A204.1 (cell line): ENCODE data around the gene REST.
"Not testable (repeated sequence)": the region's sequence is repeated elsewhere in the genome, so short reads cannot be mapped to it uniquely, and the experiment has no call there.

ENCODE experiments used
- FAIRE-seq: peaks from 2 replicates; lab custom pipeline; 2012; peaks lifted over from hg19 to GRCh38; lab: Jason Lieb, UNC

REST gene

GRCh38 chr4:56907489-56908205 lies at the start of gene REST:
Gene REST (plus strand): TSS chr4:56907900. CDS start chr4:56910639, 2,739 bp downstream.
- FAIRE-seq, result no peak

GRCh38 chr4:56859841-56860240 lies 47.9 kb upstream of the REST start:
- FAIRE-seq, result no peak

- FAIRE-seq, result no peak
Observed at GRCh38 chr4:56860781-56861180, 46.9 kb upstream of the REST start.

- FAIRE-seq, result no peak
Observed at GRCh38 chr4:56861360-56861759, 46.3 kb upstream of the REST start.

- FAIRE-seq, result no peak
Observed at GRCh38 chr4:56863441-56864139, 44.1 kb upstream of the REST start.

GRCh38 chr4:56870946-56871345 lies 36.8 kb upstream of the REST start:
- no peak for FAIRE-seq

GRCh38 chr4:56871371-56871866 lies 36.3 kb upstream of the REST start:
- no peak for FAIRE-seq

GRCh38 chr4:56874166-56874565 lies 33.5 kb upstream of the REST start:
- FAIRE-seq, result no peak

GRCh38 chr4:56874923-56875322 lies 32.8 kb upstream of the REST start:
- FAIRE-seq, result no peak

- FAIRE-seq, result no peak
Observed at GRCh38 chr4:56876264-56876663, 31.4 kb upstream of the REST start.

- no peak for FAIRE-seq
Observed at GRCh38 chr4:56879996-56880395, 27.7 kb upstream of the REST start.

- FAIRE-seq, result no peak
Observed at GRCh38 chr4:56880572-56880971, 27.1 kb upstream of the REST start.

GRCh38 chr4:56884511-56884910 lies 23.2 kb upstream of the REST start:
- FAIRE-seq, result not testable (repeated sequence)

GRCh38 chr4:56892691-56893090 lies 15.0 kb upstream of the REST start:
- FAIRE-seq, result no peak

- FAIRE-seq, result not testable (repeated sequence)
Observed at GRCh38 chr4:56897842-56898241, 9.9 kb upstream of the REST start.

- not testable (repeated sequence) for FAIRE-seq
Observed at GRCh38 chr4:56900186-56900585, 7.5 kb upstream of the REST start.

GRCh38 chr4:56902703-56903102 lies 5.0 kb upstream of the REST start:
- FAIRE-seq, result no peak

GRCh38 chr4:56905796-56906195 lies 1.9 kb upstream of the REST start:
- no peak for FAIRE-seq

- no peak for FAIRE-seq
Observed at GRCh38 chr4:56906489-56907393, 959 bp upstream of the REST start.

GRCh38 chr4:56908206-56909085 lies 746 bp downstream of the REST start:
- FAIRE-seq, result no peak

GRCh38 chr4:56909086-56909894 lies 1.6 kb downstream of the REST start:
- no peak for FAIRE-seq
